Thyroid gland (tissue), 4 donors: Measurements from ENCODE around the gene SLC14A1. TPM values are rescaled to one million over a fixed set of nuclear protein-coding genes. Genes with fewer than 3 reads are reported as not detected.

ENCODE experiments used
- DNase-seq, 2 donors: peaks; one replicate each; pipeline ENCODE4 v3.0.0-alpha.2; 2019
- H3K27ac ChIP-seq, 3 donors: fragments of 200-600 bp; sonication (generic); 1 replicate in 2 of 3; 2 replicates in 1 of 3; pipeline ENCODE4 v1.5.1; 2016 to 2019; ENCODE audit warnings: mild to moderate bottlenecking in 1 of 3, moderate library complexity in 1 of 3
- H3K27me3 ChIP-seq: fragments of 200-600 bp; sonication (generic); one replicate; pipeline ENCODE4 v1.5.1; 2019
- H3K36me3 ChIP-seq, 2 donors: fragments of 200-600 bp; sonication (generic); one replicate each; pipeline ENCODE4 v1.5.1; 2016 to 2019
- H3K4me1 ChIP-seq, 2 donors: fragments of 200-600 bp; sonication (generic); one replicate each; pipeline ENCODE4 v1.5.1; 2017 to 2019
- H3K4me3 ChIP-seq, 3 donors: fragments of 200-600 bp; sonication (generic); replicated peaks in 1 of 3; 1 replicate in 2 of 3; 2 replicates in 1 of 3; pipeline ENCODE4 v1.5.1; 2016; ENCODE audit warnings: mild to moderate bottlenecking in 1 of 3
- H3K9me3 ChIP-seq: fragments of 200-600 bp; sonication (generic); one replicate; pipeline ENCODE4 v1.5.1; 2017
- CTCF ChIP-seq, 6 experiments: fragments of 200-600 bp in 3 of 6; fragments of 450-650 bp in 3 of 6; sonication (generic) in 3 of 6; IDR thresholded peaks; one replicate each; pipeline ENCODE4 v1.5.1; 2016 to 2019; ENCODE audit warnings: antibody characterized with exemption in 6 of 6, mild to moderate bottlenecking in 2 of 6, inconsistent platforms in 1 of 6, moderate library complexity in 1 of 6
- POLR2A ChIP-seq, 2 donors: fragments of 450-650 bp; IDR thresholded peaks; one replicate each; pipeline ENCODE4 v1.6.1; 2017; ENCODE audit warnings: antibody characterized with exemption in 2 of 2, mild to moderate bottlenecking in 2 of 2, moderate library complexity in 1 of 2
- WGBS, 2 donors: methylation state at CpG; one replicate each; pipeline ENCODE4 v1.1.5; 2017; 5-methylcytosine and 5-hydroxymethylcytosine counted together
- intact Hi-C: fragments of 100-400 bp; cut with DNase I; formaldehyde crosslinking; loops from one replicate; pipeline ENCODE4 v1.15.1; 2023
- total RNA-seq, 4 donors: library from RNA; depleted of rRNA; stranded (reverse); fragments of >200 nt; gene quantifications; one replicate each; pipeline ENCODE4 v1.2.3, GENCODE V29; 2016

The SLC14A1 gene
- total RNA-seq, 4 donors from 2014 or later, result 6.2 to 22.9 (median 15.7) TPM

GRCh38 chr18:45702708-45703265 is 21.2 kb upstream of the SLC14A1 start:
- Histone ChIP-seq H3K4me1 (no peaks in the 10 kb centered on the region), H3K27me3 (no peaks in the 10 kb centered on the region), H3K36me3 (no peaks in the 10 kb centered on the region), H3K4me3 (no peak overlapping the region), H3K27ac (no peak overlapping the region), H3K9me3 (no peaks in the 10 kb centered on the region)
- TF ChIP-seq POLR2A (IDR thresholded peaks at IDR 0.05), result no peak
- no peak for TF ChIP-seq CTCF (IDR thresholded peaks at IDR 0.05)
- intact Hi-C loops, result no loop called here
- DNase-seq, result no peak
- WGBS, 2 donors, result 93 to 96% methylated on average over 1 of the region's 1 CpG

GRCh38 chr18:45708831-45709230 is 15.2 kb upstream of the SLC14A1 start:
- H3K9me3 ChIP-seq, result no peaks in the 10 kb centered on the region
- H3K27me3 ChIP-seq, result no peaks in the 10 kb centered on the region
- no peak for TF ChIP-seq POLR2A (IDR thresholded peaks at IDR 0.05)
- TF ChIP-seq CTCF (IDR thresholded peaks at IDR 0.05), result no peak
- H3K4me1 ChIP-seq, result no peaks in the 10 kb centered on the region
- no peak for DNase-seq
- no peaks in the 10 kb centered on the region for H3K36me3 ChIP-seq
- no peak overlapping the region for H3K27ac ChIP-seq
- WGBS, 2 donors, result 64 to 81% methylated on average over 4 of the region's 4 CpGs
- intact Hi-C loops, result no loop called here
- H3K4me3 ChIP-seq, result no peak overlapping the region

GRCh38 chr18:45712061-45712460 is 11.9 kb upstream of the SLC14A1 start:
- no peaks in the 10 kb centered on the region for H3K4me1 ChIP-seq
- TF ChIP-seq POLR2A (IDR thresholded peaks at IDR 0.05), result no peak
- TF ChIP-seq CTCF (IDR thresholded peaks at IDR 0.05), result no peak
- no peak overlapping the region for H3K27ac ChIP-seq
- no peaks in the 10 kb centered on the region for H3K27me3 ChIP-seq
- H3K9me3 ChIP-seq, result no peaks in the 10 kb centered on the region
- no peaks in the 10 kb centered on the region for H3K36me3 ChIP-seq
- DNase-seq, result no peak
- no peak overlapping the region for H3K4me3 ChIP-seq
- intact Hi-C loops, result no loop called here

- WGBS, 2 donors, result 82 to 97% methylated on average over 1 of the region's 1 CpG
- no peak overlapping the region for H3K27ac ChIP-seq
- H3K9me3 ChIP-seq, result no peaks in the 10 kb centered on the region
- intact Hi-C loops, result no loop called here
- H3K4me3 ChIP-seq, result no peak overlapping the region
- H3K36me3 ChIP-seq, result no peaks in the 10 kb centered on the region
- H3K4me1 ChIP-seq, result no peaks in the 10 kb centered on the region
- TF ChIP-seq CTCF (IDR thresholded peaks at IDR 0.05), result no peak
- no peak for DNase-seq
- H3K27me3 ChIP-seq, result no peaks in the 10 kb centered on the region
Observed at GRCh38 chr18:45713239-45713638, 10.7 kb upstream of the SLC14A1 start.

- intact Hi-C loops, result no loop called here
- no peaks in the 10 kb centered on the region for H3K36me3 ChIP-seq
- H3K27me3 ChIP-seq, result no peaks in the 10 kb centered on the region
- no peak for TF ChIP-seq POLR2A (IDR thresholded peaks at IDR 0.05)
- no peak for TF ChIP-seq CTCF (IDR thresholded peaks at IDR 0.05)
- no peak overlapping the region for H3K4me3 ChIP-seq
- no peaks in the 10 kb centered on the region for H3K4me1 ChIP-seq
- no peak overlapping the region for H3K27ac ChIP-seq
- DNase-seq, result no peak
- no peaks in the 10 kb centered on the region for H3K9me3 ChIP-seq
- 81 to 97% methylated on average over 3 of the region's 5 CpGs for WGBS, 2 donors
Observed at GRCh38 chr18:45715212-45715780, 8.7 kb upstream of the SLC14A1 start.
